HL-60 (cell line): Measurements from ENCODE around the gene EVX1.

Source experiments
- DNase-seq, 2 experiments: peaks; one replicate each; pipeline ENCODE4 v3.0.0-alpha.2; 2010 to 2020; ENCODE audit warnings: low read depth in 1 of 2, low spot score in 1 of 2
- H3K27ac ChIP-seq: fragments of 250-450 bp; sonication (Bioruptor Pico); replicated peaks from 2 replicates; pipeline ENCODE4 v1.5.1; 2020; ENCODE audit warnings: mild to moderate bottlenecking, moderate library complexity
- H3K27me3 ChIP-seq: fragments of 250-450 bp; sonication (Bioruptor Pico); 2 replicates; pipeline ENCODE4 v1.5.1; 2021; ENCODE audit warnings: mild to moderate bottlenecking, moderate library complexity; ENCODE audit not compliant: insufficient read depth, poor library complexity, severe bottlenecking
- H3K4me3 ChIP-seq: replicated peaks from 2 replicates; pipeline ENCODE4 v1.5.1; 2011; ENCODE audit warnings: mild to moderate bottlenecking, control low read depth, low read length; ENCODE audit not compliant: insufficient read depth
- GABPA ChIP-seq: IDR thresholded peaks from 2 replicates; pipeline ENCODE4 v1.6.1; 2012; ENCODE audit warnings: low read depth
- POLR2AphosphoS5 ChIP-seq: IDR thresholded peaks from 2 replicates; pipeline ENCODE4 v1.6.1; 2012; ENCODE audit warnings: low read depth
- REST ChIP-seq: IDR thresholded peaks from 2 replicates; pipeline ENCODE4 v1.6.1; 2012; ENCODE audit warnings: low read depth; ENCODE audit not compliant: insufficient replicate concordance
- SPI1 ChIP-seq: IDR thresholded peaks from 2 replicates; pipeline ENCODE4 v1.6.1; 2012; ENCODE audit warnings: low read depth, mild to moderate bottlenecking, borderline replicate concordance
- TF ChIP-seq, protein P1 (sequence below): IDR thresholded peaks from one replicate; pipeline ENCODE4 v1.5.1; 2011; ENCODE audit warnings: low read length, control low read depth, inconsistent platforms; ENCODE audit not compliant: insufficient read depth

The EVX1 gene

DNA sequence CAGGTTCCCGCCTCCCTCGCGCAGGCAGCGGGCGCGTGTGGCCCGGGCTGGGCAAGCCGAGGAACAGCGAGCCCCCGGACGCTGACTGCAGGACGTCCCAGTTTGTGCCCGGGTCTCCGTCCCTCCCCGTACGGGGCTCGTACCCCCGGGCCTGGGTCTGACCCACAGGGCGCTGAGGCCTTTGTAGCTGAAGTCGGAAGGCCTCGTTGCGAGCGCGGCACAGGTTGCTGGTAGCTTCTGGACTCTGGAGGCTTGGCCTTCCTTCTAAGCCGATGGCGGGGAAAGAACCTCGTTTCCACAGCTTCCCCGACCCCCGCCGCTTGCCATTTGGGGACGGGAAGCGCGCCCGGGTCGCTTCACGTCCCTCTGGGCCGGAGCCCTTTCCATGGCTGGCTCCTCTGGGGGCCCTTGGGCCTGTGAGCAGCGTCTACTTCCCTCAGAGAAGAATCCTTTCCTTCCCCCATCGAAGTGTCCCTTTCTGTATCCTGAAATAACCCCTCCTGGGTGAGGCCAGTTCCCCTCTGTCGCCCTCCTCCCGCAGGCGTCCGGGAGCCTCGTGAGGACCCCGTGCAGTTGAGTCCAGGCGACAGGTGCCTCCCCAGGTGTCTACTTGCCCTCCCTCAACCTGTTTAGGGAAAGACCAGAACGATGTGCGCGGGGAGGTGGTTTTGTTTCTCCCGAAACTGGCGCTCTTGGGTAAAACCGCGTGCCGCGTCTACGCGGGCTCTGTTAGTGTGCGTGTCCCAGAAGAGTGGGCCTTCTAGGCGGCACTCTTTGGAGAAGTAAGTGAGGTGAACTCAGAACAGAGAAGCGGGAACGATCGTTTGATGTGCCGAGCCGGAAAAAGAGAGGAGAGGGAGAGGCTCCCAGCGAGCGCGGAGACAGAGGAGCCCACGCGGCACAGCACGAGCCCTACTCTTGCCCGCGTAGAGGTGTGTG, 9.3 kb downstream of the EVX1 start:
- no peak overlapping the region for H3K27ac ChIP-seq
- no peak for DNase-seq
- H3K27me3 ChIP-seq, result peaks cover 78% of the 10 kb centered on the region
- no peak for TF ChIP-seq SPI1
- TF ChIP-seq POLR2AphosphoS5, result no peak
- TF ChIP-seq GABPA, result no peak
- TF ChIP-seq REST, result no peak
- TF ChIP-seq, protein P1, sequence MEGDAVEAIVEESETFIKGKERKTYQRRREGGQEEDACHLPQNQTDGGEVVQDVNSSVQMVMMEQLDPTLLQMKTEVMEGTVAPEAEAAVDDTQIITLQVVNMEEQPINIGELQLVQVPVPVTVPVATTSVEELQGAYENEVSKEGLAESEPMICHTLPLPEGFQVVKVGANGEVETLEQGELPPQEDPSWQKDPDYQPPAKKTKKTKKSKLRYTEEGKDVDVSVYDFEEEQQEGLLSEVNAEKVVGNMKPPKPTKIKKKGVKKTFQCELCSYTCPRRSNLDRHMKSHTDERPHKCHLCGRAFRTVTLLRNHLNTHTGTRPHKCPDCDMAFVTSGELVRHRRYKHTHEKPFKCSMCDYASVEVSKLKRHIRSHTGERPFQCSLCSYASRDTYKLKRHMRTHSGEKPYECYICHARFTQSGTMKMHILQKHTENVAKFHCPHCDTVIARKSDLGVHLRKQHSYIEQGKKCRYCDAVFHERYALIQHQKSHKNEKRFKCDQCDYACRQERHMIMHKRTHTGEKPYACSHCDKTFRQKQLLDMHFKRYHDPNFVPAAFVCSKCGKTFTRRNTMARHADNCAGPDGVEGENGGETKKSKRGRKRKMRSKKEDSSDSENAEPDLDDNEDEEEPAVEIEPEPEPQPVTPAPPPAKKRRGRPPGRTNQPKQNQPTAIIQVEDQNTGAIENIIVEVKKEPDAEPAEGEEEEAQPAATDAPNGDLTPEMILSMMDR, result no peak
- no peak overlapping the region for H3K4me3 ChIP-seq

GRCh38 chr7:27254625-27255024, 12.0 kb downstream of the EVX1 start:
- no peak overlapping the region for H3K27ac ChIP-seq
- DNase-seq, result no peak
- no peak overlapping the region for H3K4me3 ChIP-seq
- peaks cover 54% of the 10 kb centered on the region for H3K27me3 ChIP-seq
- no peak for TF ChIP-seq SPI1

DNA sequence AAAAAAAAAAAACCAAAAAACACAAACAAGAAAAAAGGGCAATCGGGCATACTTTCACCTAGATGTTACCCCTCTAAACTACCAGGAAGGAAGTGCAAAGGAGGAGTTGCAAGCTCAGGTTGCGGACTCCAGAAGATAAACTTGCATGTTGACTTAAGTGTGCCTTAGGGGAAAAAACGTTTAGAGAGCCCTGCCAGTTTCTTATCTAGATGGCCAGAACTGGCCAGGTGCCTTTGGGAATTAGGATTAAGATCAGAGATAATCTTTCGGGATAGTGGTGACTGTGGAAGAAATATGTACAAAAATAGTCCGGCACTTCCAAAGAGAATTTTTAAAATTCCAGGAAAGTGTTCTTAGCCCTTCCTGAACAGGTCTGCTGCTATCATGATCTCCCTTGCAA, 17.6 kb downstream of the EVX1 start:
- no peaks in the 10 kb centered on the region for H3K27me3 ChIP-seq
- H3K27ac ChIP-seq, result no peak overlapping the region
- no peak for TF ChIP-seq POLR2AphosphoS5
- no peak for TF ChIP-seq SPI1
- TF ChIP-seq, protein P1, result no peak
- TF ChIP-seq GABPA, result no peak
- no peak for TF ChIP-seq REST
- no peak overlapping the region for H3K4me3 ChIP-seq
- no peak for DNase-seq

DNA sequence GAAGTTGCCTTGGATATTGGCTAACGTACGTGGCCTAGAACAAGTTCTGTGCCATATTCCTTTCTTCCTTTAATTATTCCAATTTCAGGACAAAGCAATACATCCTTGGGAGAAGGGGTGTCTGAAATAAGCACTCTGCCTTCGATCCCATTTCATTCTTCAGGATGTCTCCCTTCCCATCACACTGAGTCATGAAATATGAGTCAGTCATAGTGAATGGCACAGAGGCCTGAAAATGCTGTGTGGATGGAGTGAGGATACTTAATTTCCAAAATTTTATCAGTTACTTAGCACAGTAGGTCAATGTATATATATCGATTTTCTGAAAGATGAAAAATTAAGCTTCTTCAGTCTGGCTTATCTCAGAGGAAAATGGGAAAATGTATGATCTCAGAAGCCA, 19.5 kb downstream of the EVX1 start:
- Histone ChIP-seq H3K27ac (no peak overlapping the region), H3K4me3 (no peak overlapping the region), H3K27me3 (no peaks in the 10 kb centered on the region)
- TF ChIP-seq REST, result no peak
- TF ChIP-seq, protein P1, result no peak
- no peak for TF ChIP-seq GABPA
- no peak for TF ChIP-seq POLR2AphosphoS5
- no peak for TF ChIP-seq SPI1
- no peak for DNase-seq
